ENCODE data around the gene H6PD.

The H6PD gene

GRCh38 chr1:9241891-9242290 lies 7.3 kb downstream of the H6PD start:
- DNase-seq (ENCODE audit: low read depth) = no peak

- DNase-seq (ENCODE audit: low read depth) = no peak
Measured at GRCh38 chr1:9242338-9242969, 7.9 kb downstream of the H6PD start.

- no peak for DNase-seq (ENCODE audit: low read depth)
Measured at GRCh38 chr1:9243066-9243739, 8.6 kb downstream of the H6PD start.

GRCh38 chr1:9244501-9245229 lies 10.1 kb downstream of the H6PD start:
- DNase-seq (ENCODE audit: low read depth) = no peak

- no peak for DNase-seq (ENCODE audit: low read depth)
Measured at GRCh38 chr1:9245230-9245619, 10.7 kb downstream of the H6PD start.

- no peak for DNase-seq (ENCODE audit: low read depth)
Measured at GRCh38 chr1:9245661-9246060, 11.1 kb downstream of the H6PD start.

- no peak for DNase-seq (ENCODE audit: low read depth)
Measured at GRCh38 chr1:9246215-9246614, 11.6 kb downstream of the H6PD start.

GRCh38 chr1:9246841-9247785 lies 12.5 kb downstream of the H6PD start:
- DNase-seq (ENCODE audit: low read depth) = no peak

- DNase-seq (ENCODE audit: low read depth) = no peak
Measured at GRCh38 chr1:9247894-9248293, 13.3 kb downstream of the H6PD start.

GRCh38 chr1:9248341-9249262 lies 14.0 kb downstream of the H6PD start:
- no peak for DNase-seq (ENCODE audit: low read depth)

- DNase-seq (ENCODE audit: low read depth) = no peak
Measured at GRCh38 chr1:9249263-9249533, 14.6 kb downstream of the H6PD start.

GRCh38 chr1:9249534-9250410 lies 15.2 kb downstream of the H6PD start:
- no peak for DNase-seq (ENCODE audit: low read depth)

GRCh38 chr1:9250411-9251381 lies 16.1 kb downstream of the H6PD start:
- no peak for DNase-seq (ENCODE audit: low read depth)

- DNase-seq (ENCODE audit: low read depth) = no peak
Measured at GRCh38 chr1:9251501-9251900, 16.9 kb downstream of the H6PD start.

GRCh38 chr1:9253004-9253403 lies 18.4 kb downstream of the H6PD start:
- no peak for DNase-seq (ENCODE audit: low read depth)

GRCh38 chr1:9253453-9254105 lies 19.0 kb downstream of the H6PD start:
- DNase-seq (ENCODE audit: low read depth) = no peak

- no peak for DNase-seq (ENCODE audit: low read depth)
Measured at GRCh38 chr1:9256332-9256731, 21.8 kb downstream of the H6PD start.

GRCh38 chr1:9257851-9258250 lies 23.3 kb downstream of the H6PD start:
- no peak for DNase-seq (ENCODE audit: low read depth)

GRCh38 chr1:9258629-9259028 lies 24.1 kb downstream of the H6PD start:
- DNase-seq (ENCODE audit: low read depth) = no peak

Data from stimulated activated CD8-positive, alpha-beta memory T cell treated with anti-CD3 and anti-CD28 coated beads, Interleukin-4, amount 100 ng/mL, for 24 hours (primary cell).